Calu3 (cell line): Measurements from ENCODE around the gene BAIAP3. TPM values are rescaled to one million over a fixed set of nuclear protein-coding genes. Genes with fewer than 3 reads are reported as not detected.
A peak's percentile ranks its signal among the peaks of the same experiment; 100 is the strongest.
"Not testable (repeated sequence)": the region's sequence is repeated elsewhere in the genome, so short reads cannot be mapped to it uniquely, and the experiment has no call there.

Source experiments
- BruUV-seq: library from RNA; stranded (reverse); fragments of 400-500 nt; replicated peaks from 2 replicates; lab custom pipeline; 2021; lab: Mats Ljungman, UMichigan
- CTCF ChIA-PET: fragments of 300-600 bp; sonication (Branson Sonifier 250); formaldehyde crosslinking; loops from one replicate; lab custom pipeline; 2022; ENCODE audit warnings: antibody characterized with exemption; lab: Charles Lee
- DNase-seq: peaks from one replicate; pipeline ENCODE4 v3.0.0; 2022
- H3K27ac Mint-ChIP-seq: one replicate; pipeline ENCODE4 v1.8.0; 2022; ENCODE audit warnings: mixed read lengths; ENCODE audit not compliant: unreplicated experiment
- H3K27me3 Mint-ChIP-seq: one replicate; pipeline ENCODE4 v1.8.0; 2022; ENCODE audit warnings: mixed read lengths; ENCODE audit not compliant: unreplicated experiment
- H3K36me3 Mint-ChIP-seq: one replicate; pipeline ENCODE4 v1.8.0; 2022; ENCODE audit warnings: mild to moderate bottlenecking, moderate library complexity, mixed read lengths; ENCODE audit not compliant: insufficient read depth, unreplicated experiment
- H3K4me1 Mint-ChIP-seq: one replicate; pipeline ENCODE4 v1.8.0; 2022; ENCODE audit warnings: mild to moderate bottlenecking, low read depth, mixed read lengths; ENCODE audit not compliant: unreplicated experiment
- H3K4me3 Mint-ChIP-seq: one replicate; pipeline ENCODE4 v1.8.0; 2022; ENCODE audit warnings: mild to moderate bottlenecking, low read depth, moderate library complexity, mixed read lengths; ENCODE audit not compliant: unreplicated experiment
- H3K9me3 Mint-ChIP-seq: one replicate; pipeline ENCODE4 v1.8.0; 2022; ENCODE audit warnings: low read depth, mixed read lengths; ENCODE audit not compliant: unreplicated experiment
- CTCF ChIP-seq: fragments of 200-600 bp; IDR thresholded peaks from one replicate; pipeline ENCODE4 v1.8.0; 2022; ENCODE audit warnings: antibody characterized with exemption; ENCODE audit not compliant: unreplicated experiment
- intact Hi-C: fragments of 100-400 bp; cut with micrococcal nuclease; formaldehyde crosslinking; loops from one replicate; pipeline ENCODE4 v1.10.0; 2022; ENCODE audit not compliant: unreplicated experiment
- total RNA-seq: library from RNA; stranded (reverse); gene quantifications from 2 replicates; pipeline ENCODE4 v1.2.3, GENCODE V29; 2022

The BAIAP3 gene
- total RNA-seq, 1 experiment from 2014 or later = 2.4 TPM

GRCh38 chr16:1290860-1291575, 42.4 kb upstream of the BAIAP3 start:
- Mint-ChIP-seq H3K27me3 (peaks cover 58% of the 10 kb centered on the region), H3K9me3 (no peaks in the 10 kb centered on the region), H3K4me3 (no peak overlapping the region), H3K27ac (no peak overlapping the region), H3K36me3 (peaks cover 5% of the 10 kb centered on the region), H3K4me1 (peaks cover 21% of the 10 kb centered on the region)
- intact Hi-C loops = no loop called here
- no peak for DNase-seq
- BruUV-seq = no TSS peak
- no peak for TF ChIP-seq CTCF
- CTCF ChIA-PET = interaction anchor here (1.2 kb wide), 1 partner anchor 11 kb away, joined by 3 read pairs; no protein-coding TSS in a partner anchor

- Mint-ChIP-seq H3K27me3 (peaks cover 52% of the 10 kb centered on the region), H3K4me3 (no peak overlapping the region), H3K4me1 (peaks cover 23% of the 10 kb centered on the region), H3K27ac (no peak overlapping the region), H3K36me3 (peaks cover 5% of the 10 kb centered on the region), H3K9me3 (no peaks in the 10 kb centered on the region)
- BruUV-seq = no TSS peak
- no peak for DNase-seq
- CTCF ChIA-PET = interaction anchor here (1.2 kb wide), 1 partner anchor 12 kb away, joined by 3 read pairs; no protein-coding TSS in a partner anchor
- no peak for TF ChIP-seq CTCF
- intact Hi-C loops = no loop called here
Measured at GRCh38 chr16:1291576-1291974, 41.9 kb upstream of the BAIAP3 start.

GRCh38 chr16:1292208-1292607, 41.2 kb upstream of the BAIAP3 start:
- intact Hi-C loops, H3K9me3 Mint-ChIP-seq, CTCF ChIA-PET: not testable (repeated sequence)

GRCh38 chr16:1292808-1293207, 40.6 kb upstream of the BAIAP3 start:
- H3K4me3 Mint-ChIP-seq, BruUV-seq, intact Hi-C loops, H3K9me3 Mint-ChIP-seq, DNase-seq, CTCF ChIA-PET: not testable (repeated sequence)
- Mint-ChIP-seq H3K4me1 (peaks cover 35% of the 10 kb centered on the region), H3K36me3 (peaks cover 11% of the 10 kb centered on the region), H3K27me3 (peaks cover 40% of the 10 kb centered on the region), H3K27ac (peak overlapping the region; percentile 39)

More at GRCh38 chr16:1292208-1292607, 41.2 kb upstream of the BAIAP3 start:
- not testable (repeated sequence) for H3K4me3 Mint-ChIP-seq, BruUV-seq, DNase-seq, H3K27ac Mint-ChIP-seq
- Mint-ChIP-seq H3K4me1 (peaks cover 30% of the 10 kb centered on the region), H3K36me3 (peaks cover 11% of the 10 kb centered on the region), H3K27me3 (peaks cover 46% of the 10 kb centered on the region)

- CTCF ChIA-PET = interaction anchor here (0.7 kb wide), 1 partner anchor 10 kb away, joined by 5 read pairs; no protein-coding TSS in a partner anchor
- BruUV-seq = no TSS peak
- H3K27ac Mint-ChIP-seq = peak overlapping the region; percentile 39
- peaks cover 19% of the 10 kb centered on the region for H3K36me3 Mint-ChIP-seq
- H3K4me3 Mint-ChIP-seq = no peak overlapping the region
- peaks cover 27% of the 10 kb centered on the region for H3K27me3 Mint-ChIP-seq
- no peak for DNase-seq
- TF ChIP-seq CTCF = no peak
- no peaks in the 10 kb centered on the region for H3K9me3 Mint-ChIP-seq
- intact Hi-C loops = no loop called here
- H3K4me1 Mint-ChIP-seq = peaks cover 46% of the 10 kb centered on the region
Measured at GRCh38 chr16:1293921-1294656, 39.4 kb upstream of the BAIAP3 start.
